ENCODE data around the gene IL22RA1.

GRCh38 chr1:24119489-24119858 lies 23.5 kb downstream of the IL22RA1 start:
- no peak for TF ChIP-seq POLR2A (IDR thresholded peaks at IDR 0.05; ENCODE audit: control extremely low read depth in 1 of 2, low read depth in 2 of 2, low read length in 2 of 2)
- TF ChIP-seq, protein P1, sequence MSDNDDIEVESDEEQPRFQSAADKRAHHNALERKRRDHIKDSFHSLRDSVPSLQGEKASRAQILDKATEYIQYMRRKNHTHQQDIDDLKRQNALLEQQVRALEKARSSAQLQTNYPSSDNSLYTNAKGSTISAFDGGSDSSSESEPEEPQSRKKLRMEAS (IDR thresholded peaks at IDR 0.05), result no peak
- no peak for TF ChIP-seq ZNF274 (IDR thresholded peaks at IDR 0.05; ENCODE audit: borderline replicate concordance, extremely low read depth, low read length)
- TF ChIP-seq, protein P2, sequence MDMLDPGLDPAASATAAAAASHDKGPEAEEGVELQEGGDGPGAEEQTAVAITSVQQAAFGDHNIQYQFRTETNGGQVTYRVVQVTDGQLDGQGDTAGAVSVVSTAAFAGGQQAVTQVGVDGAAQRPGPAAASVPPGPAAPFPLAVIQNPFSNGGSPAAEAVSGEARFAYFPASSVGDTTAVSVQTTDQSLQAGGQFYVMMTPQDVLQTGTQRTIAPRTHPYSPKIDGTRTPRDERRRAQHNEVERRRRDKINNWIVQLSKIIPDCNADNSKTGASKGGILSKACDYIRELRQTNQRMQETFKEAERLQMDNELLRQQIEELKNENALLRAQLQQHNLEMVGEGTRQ (IDR thresholded peaks at IDR 0.05; ENCODE audit: low read length), result no peak
- TF ChIP-seq, protein P3, sequence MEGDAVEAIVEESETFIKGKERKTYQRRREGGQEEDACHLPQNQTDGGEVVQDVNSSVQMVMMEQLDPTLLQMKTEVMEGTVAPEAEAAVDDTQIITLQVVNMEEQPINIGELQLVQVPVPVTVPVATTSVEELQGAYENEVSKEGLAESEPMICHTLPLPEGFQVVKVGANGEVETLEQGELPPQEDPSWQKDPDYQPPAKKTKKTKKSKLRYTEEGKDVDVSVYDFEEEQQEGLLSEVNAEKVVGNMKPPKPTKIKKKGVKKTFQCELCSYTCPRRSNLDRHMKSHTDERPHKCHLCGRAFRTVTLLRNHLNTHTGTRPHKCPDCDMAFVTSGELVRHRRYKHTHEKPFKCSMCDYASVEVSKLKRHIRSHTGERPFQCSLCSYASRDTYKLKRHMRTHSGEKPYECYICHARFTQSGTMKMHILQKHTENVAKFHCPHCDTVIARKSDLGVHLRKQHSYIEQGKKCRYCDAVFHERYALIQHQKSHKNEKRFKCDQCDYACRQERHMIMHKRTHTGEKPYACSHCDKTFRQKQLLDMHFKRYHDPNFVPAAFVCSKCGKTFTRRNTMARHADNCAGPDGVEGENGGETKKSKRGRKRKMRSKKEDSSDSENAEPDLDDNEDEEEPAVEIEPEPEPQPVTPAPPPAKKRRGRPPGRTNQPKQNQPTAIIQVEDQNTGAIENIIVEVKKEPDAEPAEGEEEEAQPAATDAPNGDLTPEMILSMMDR (IDR thresholded peaks at IDR 0.05; ENCODE audit: control extremely low read depth in 1 of 3, insufficient read depth in 1 of 3, low read depth in 1 of 3, low read length in 3 of 3), result no peak
